Measurements from ENCODE around the gene TJP3.

Gene TJP3

DNA sequence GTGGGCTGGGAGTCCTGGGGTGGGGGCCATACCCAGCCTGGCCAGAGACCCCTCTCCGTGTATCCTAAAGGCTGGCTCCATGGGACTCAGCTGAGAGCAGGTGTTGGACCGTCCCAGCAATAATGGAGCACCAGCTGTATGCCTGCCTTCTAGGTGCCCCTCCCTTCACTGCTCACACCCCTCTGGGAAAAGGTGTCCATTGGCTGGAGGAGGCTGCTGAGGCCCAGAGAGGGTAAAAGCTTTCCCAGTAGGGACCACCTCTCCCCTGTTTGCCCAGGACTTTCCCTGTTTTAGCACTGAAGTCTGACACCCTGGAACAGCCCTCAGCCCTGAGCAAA lies 67.2 kb downstream of the TJP3 start:
- no peak for DNase-seq
- TF ChIP-seq POLR2A (IDR thresholded peaks at IDR 0.05; ENCODE audit: low read length) (no peak), GATA1 (IDR thresholded peaks at IDR 0.05; ENCODE audit: low read depth, low read length) (no peak)

DNA sequence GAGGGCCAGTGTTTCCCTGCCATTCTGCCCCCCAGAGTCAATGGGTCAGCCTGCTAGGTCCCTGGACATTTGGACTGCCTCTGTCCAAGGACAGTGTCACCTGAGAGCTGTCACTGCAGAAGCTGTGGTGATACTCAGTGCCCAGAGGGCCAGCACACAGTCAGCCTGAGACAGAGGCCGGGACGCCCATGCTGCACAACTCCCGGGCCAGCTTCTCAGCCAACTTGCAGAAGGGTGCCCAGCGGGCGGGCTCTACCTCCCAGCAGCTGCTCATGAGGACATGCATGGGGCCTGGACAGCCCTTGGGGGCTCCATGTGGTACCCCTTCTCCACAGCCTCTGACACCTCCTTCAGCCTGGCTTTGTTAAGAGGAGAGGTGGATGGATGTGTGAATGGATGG lies 67.6 kb downstream of the TJP3 start:
- no peak for TF ChIP-seq POLR2A (IDR thresholded peaks at IDR 0.05; ENCODE audit: low read length)
- no peak for TF ChIP-seq GATA1 (IDR thresholded peaks at IDR 0.05; ENCODE audit: low read depth, low read length)
- DNase-seq, result no peak

DNA sequence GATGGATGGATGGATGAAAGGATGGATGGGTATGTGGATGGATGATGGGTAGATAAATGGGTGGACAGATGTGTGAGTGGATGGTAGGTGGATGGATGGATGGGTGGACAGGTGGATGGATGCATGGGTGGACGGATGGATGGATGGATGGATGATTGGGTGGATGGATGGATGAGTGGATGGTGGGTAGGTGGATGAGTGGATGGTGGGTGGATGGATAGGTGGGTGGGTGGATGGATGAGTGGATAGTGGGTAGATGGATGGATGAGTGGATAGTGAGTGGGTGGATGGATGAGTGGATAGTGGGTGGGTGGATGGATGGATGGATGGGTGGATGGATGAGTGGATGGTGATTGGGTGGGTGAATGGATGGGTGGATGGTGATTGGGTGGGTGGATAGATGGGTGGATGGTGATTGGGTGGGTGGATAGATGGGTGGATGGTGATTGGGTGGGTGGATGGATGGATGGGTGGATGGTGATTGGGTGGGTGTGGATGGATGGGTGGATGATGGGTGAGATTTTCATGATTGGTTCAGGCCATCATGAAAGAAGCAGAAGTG lies 68.4 kb downstream of the TJP3 start:
- DNase-seq, result no peak
- no peak for TF ChIP-seq POLR2A (IDR thresholded peaks at IDR 0.05; ENCODE audit: low read length)

DNA sequence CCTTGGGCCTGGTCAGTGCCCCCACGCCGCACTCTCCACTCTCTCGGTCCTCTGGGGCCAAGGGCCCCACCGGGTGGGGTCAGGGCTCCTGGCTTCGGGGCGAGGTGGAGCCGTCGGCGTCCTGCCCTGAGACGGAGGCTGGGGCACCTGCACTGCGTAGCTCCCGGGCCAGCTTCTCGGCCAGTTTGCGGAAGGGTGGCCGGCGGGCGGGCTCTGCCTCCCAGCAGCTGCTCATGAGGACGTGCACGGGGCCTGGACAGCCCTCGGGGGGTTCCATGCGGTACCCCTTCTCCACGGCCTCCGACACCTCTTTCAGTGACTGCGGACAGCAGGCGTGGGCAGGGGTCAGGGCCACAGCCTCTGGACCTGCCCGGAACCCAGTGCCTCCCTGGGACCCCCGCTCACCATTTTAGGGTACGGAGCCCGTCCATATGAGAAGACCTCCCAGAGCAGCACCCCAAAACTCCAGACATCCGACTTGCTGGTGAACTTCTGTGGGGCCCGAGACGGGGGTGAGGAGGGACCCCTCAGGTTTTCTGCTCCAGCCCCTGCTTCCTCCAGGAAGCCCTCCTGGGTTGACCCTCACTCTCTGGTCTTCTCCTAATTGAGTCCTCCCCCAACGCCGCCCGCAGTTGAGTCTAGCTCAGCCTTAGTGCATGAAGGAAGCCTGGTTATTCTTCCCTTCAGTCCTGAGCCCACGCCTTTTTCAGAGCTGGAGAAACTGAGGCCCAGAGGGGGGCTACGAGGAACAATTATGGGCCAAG lies 70.1 kb downstream of the TJP3 start:
- DNase-seq, result no peak
- TF ChIP-seq POLR2A (IDR thresholded peaks at IDR 0.05; ENCODE audit: low read length), result no peak
- TF ChIP-seq GATA1 (IDR thresholded peaks at IDR 0.05; ENCODE audit: low read depth, low read length), result no peak

DNA sequence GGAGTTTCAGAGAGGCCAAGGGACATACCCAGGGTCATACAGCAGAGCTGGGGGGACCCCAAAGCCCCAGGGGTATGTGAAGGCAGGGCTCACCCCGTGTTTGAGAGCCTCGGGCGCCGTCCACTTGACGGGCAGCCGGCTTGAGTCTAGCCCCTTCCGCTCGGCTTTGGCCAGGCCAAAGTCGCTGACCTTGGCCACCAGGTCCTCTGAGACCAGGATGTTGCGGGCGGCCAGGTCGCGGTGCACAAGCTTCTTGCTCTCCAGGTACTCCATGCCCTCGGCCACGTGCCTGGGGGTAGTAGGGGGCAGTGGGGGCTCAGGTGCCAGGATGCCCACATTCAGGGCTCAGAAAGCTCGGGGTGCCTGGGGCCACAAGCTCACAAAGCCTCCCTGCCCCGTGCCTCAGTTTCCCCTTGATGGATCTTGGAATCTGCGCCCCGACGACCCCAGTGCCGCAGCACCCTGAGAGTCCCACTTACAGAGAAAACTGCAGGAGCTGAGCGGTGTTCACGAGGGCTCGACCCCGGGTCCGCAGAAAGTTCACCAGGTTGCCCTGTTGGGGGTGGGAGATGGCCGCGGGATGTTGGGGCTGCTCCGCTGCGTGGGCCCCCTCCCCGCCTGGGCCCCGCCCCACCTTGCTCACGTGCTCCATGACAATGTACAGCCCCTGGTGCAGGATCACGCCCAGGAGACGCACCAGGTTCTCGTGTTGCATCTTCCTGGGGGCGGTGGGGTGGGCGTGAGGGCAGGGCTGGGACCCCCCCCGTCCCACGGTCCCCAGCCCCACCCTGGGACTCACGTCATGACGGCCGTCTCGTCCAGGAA lies 70.9 kb downstream of the TJP3 start:
- TF ChIP-seq GATA1 (IDR thresholded peaks at IDR 0.05; ENCODE audit: low read depth, low read length) (no peak), POLR2A (IDR thresholded peaks at IDR 0.05; ENCODE audit: low read length) (no peak)
- no peak for DNase-seq

DNA sequence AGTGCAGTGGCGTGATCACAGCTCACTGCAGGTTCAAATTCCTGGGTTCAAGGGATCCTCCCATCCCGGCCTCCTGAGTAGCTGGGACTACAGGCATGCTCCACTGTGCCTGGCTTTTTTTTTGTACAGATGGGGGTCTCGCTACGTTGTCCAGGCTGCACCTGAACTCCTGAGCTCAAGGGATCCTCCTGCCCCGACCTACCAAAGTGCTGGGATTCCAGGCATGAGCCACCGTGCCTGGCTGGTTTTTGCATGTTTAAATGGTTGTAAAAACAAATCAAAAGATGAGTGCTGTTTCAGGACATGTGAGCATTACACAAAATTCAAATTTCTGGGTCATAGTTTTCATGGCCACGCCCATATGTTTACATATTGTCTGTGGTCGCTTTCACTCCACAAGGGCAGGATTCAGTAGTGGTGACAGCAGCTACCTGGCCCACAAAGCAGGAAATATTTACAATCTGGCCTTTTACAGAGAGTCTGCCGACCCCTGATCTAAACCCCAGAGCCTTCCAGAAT lies 72.7 kb downstream of the TJP3 start:
- DNase-seq, result no peak
- TF ChIP-seq GATA1 (IDR thresholded peaks at IDR 0.05; ENCODE audit: low read depth, low read length), result no peak

DNA sequence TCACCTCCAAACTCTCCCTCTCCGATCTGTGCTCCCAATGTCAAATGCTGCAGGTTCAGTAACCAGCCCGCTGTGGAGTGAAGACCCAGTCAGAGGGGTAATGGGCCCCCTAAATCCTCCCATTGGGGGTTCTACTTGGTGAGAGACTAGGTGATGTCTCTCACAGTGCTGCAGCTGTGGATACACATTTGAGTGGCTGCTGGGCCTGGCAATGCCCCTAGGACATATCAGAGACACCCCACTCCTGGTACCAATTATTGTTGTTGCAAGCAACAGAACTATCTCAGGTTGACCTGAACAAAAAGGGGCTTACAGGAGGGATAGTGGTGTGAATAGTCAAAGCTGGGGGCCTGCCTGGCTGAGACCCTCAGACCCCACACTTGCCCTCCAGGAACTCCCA lies 73.4 kb downstream of the TJP3 start:
- no peak for DNase-seq
- TF ChIP-seq POLR2A (IDR thresholded peaks at IDR 0.05; ENCODE audit: low read length) (no peak), GATA1 (IDR thresholded peaks at IDR 0.05; ENCODE audit: low read depth, low read length) (no peak)

DNA sequence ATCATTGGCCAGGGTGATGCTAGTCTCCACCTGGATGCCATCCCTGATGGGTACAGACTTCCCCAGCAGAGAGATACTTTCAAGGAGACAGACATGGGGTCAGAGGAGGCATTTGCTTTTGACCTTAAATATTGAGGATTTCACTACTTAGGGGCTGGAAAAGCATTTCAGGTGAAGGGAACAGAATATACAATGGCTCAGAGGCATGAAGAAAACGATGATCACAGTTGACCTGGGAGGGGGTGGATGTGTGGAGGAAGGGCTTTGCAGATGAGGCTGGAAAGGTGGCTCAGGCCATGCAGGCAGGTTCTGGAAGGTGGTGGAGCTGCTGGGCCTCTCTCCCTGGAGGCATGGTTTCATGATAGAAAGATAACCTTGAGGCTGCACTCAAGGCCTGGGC lies 74.1 kb downstream of the TJP3 start:
- TF ChIP-seq GATA1 (IDR thresholded peaks at IDR 0.05; ENCODE audit: low read depth, low read length) (no peak), POLR2A (IDR thresholded peaks at IDR 0.05; ENCODE audit: low read length) (no peak)
- DNase-seq, result no peak

DNA sequence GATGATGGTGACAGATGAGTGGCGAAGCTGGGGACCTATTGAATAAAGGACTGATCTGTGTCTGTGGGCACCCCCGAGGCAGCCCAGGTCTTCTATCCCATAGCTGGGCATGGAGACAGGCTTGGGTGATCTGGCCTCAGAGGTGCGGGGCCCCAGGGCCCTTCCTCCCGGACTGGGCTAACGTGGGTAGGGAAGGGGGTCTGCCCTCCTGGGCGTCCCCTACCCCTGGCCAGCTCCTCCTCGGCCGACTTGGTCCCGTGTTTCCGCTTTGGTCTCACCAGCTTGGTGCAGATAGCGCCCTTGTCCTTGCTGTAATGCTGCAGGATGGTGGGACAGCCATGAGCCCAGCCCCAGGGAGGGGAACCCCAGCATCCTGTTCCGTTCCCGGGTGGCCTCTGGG lies 74.7 kb downstream of the TJP3 start:
- TF ChIP-seq GATA1 (IDR thresholded peaks at IDR 0.05; ENCODE audit: low read depth, low read length) (no peak), POLR2A (IDR thresholded peaks at IDR 0.05; ENCODE audit: low read length) (no peak)
- no peak for DNase-seq

DNA sequence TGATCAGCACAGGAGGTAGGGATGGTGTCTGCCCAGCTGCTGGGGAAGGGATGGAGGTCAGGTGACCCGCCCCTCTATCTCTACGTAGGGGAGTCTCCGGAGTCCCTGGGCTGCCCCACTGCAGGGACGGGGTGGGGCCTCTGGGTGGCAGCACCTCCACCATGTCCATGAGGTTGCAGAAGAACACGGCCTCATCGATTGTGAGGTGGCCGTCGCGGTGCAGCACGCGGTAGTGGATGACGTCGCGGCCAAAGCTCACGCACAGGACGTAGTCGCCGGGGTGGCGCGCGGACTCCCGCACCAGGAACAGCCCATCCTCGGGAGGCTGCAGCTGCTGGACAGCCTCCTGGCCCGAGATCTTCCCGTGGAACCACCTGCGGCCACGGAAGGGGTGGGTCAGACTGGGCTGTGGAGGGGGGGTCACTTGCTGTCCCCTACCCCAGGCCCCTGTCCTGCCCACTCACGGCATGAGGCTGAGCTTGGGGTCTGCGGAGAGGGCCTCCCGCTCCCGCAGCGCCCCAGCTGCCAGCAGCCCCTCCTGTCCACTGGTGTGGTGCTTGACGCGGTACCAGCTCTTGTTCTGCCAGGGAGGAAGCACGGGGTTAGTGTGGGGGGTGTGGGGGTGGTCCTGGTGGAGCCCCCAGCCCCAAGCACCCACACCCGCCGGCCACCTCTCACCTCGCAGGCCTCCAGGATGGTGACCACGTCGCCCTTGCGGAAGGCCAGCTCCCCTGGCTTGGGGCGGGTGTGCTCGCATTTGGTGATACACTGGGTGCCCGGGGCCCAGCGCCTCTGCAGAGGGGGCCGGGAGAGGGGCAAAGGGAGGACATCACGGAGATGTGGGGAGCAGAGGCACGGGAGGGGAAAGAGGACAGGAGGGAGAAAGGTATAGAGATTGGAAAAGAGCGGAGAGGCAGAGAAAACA lies 75.7 kb downstream of the TJP3 start:
- DNase-seq, result no peak
- TF ChIP-seq GATA1 (IDR thresholded peaks at IDR 0.05; ENCODE audit: low read depth, low read length), result no peak
- TF ChIP-seq POLR2A (IDR thresholded peaks at IDR 0.05; ENCODE audit: low read length), result no peak

DNA sequence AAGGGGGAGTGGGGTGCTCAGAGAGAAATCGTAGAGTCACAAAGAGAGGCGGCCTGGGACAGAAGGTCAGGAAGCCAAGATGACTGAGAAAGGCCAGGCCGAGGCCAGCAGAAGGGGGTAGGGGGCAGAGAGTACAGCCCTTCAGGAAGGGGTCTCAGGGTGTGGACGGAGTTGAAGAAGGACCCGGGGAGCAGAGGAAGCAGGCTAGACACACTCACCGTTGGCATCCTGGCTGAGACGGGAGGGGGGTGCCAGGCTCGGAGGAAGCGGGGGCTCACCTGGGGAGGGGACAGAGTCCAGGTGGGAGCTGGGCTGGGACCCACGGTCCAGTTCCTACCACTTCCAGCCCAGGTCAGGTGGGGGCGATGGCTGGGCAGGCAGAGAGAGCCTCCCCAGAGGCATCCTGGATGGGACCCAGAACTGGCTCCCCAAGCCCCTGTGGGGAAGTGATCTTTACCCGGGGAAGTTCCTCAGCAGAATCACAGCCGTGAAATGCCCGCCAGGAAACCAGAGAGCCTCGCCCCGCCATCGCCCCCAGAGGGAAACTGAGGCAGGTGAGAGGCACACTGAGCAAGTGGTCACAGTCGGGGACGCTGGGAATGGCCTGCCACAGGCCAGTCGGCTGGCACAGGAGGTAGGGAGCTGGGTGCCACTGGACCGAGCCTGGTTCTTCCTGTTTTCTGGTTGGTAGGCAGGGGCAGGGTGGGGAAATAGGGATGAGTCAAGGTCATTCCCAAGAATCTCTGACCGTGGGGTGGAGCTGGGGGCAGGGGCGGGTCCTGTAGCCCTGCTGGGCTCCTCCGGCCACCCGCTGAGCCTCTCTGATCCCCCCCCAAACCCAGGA lies 76.6 kb downstream of the TJP3 start:
- TF ChIP-seq GATA1 (IDR thresholded peaks at IDR 0.05; ENCODE audit: low read depth, low read length) (no peak), POLR2A (IDR thresholded peaks at IDR 0.05; ENCODE audit: low read length) (no peak)
- DNase-seq, result no peak

DNA sequence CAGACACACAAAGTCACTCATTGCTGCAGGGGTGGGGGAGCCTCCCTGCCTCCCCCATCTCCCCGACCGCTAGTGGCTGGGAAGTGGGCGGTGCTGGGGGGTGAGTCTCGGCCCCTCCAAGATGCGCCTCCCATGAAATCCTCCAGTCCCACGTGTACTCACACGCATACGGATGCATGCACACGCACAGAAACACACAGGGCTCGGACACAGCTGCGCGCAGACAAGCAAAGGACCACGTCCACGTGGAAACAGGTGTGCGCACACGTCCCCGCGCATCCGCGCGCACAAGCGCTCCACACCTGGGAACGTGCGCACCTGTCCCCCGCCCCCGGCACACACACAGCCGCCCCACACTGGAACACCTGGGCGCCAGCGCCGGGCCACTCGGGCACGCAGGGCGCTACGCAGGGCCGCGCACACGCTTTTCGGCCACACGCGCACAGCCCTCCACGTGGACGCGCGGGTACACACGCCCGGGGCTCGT lies 77.3 kb downstream of the TJP3 start:
- DNase-seq, result no peak
- TF ChIP-seq POLR2A (IDR thresholded peaks at IDR 0.05; ENCODE audit: low read length) (no peak), GATA1 (IDR thresholded peaks at IDR 0.05; ENCODE audit: low read depth, low read length) (no peak)

All from erythroblast (primary cell).